Amniotic epithelial cell (primary cell): ENCODE data around the gene IRF5.

Experiments
- DNase-seq: peaks from one replicate; pipeline ENCODE4 v3.0.0-alpha.2; 2010; ENCODE audit warnings: low read depth

IRF5 gene

DNA sequence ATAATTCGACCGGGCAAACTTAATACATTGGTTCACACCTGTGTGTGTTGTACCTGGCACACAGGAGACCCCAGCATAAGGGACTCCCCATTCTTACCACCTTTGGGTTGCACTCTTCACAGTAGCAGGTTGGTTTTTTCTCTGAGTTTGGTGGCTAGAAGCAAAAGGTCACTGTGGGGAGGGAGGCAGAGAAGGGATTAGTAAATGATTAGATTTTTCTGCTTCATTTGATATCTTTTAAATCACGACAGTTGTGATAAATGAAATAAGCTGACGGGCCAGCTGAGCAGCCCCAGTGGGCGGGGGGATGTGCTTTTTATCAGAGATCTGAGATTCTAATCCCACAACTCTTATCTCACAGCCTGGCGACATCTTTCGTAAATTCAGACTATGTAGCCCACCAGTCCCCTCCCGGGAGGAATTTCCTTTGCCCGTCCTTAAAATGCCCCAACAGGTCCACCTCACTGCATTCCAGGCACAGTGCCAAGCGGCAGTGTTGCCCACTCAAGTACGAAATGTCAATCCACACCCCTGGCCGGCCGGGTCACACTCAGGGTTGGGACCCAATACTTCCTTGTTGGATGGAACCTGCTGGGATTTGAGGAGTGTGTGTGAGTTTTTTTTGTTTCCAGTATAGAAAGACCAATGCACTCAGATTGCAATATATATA, 16.7 kb upstream of the IRF5 start:
- no peak for DNase-seq

- DNase-seq, result no peak
Measured at GRCh38 chr7:128921866-128922440, 15.8 kb upstream of the IRF5 start.

- DNase-seq, result no peak
Measured at GRCh38 chr7:128922496-128923410, 15.0 kb upstream of the IRF5 start.

GRCh38 chr7:128923411-128923800, 14.3 kb upstream of the IRF5 start:
- DNase-seq, result no peak

GRCh38 chr7:128924707-128925588, 12.8 kb upstream of the IRF5 start:
- DNase-seq, result no peak

DNA sequence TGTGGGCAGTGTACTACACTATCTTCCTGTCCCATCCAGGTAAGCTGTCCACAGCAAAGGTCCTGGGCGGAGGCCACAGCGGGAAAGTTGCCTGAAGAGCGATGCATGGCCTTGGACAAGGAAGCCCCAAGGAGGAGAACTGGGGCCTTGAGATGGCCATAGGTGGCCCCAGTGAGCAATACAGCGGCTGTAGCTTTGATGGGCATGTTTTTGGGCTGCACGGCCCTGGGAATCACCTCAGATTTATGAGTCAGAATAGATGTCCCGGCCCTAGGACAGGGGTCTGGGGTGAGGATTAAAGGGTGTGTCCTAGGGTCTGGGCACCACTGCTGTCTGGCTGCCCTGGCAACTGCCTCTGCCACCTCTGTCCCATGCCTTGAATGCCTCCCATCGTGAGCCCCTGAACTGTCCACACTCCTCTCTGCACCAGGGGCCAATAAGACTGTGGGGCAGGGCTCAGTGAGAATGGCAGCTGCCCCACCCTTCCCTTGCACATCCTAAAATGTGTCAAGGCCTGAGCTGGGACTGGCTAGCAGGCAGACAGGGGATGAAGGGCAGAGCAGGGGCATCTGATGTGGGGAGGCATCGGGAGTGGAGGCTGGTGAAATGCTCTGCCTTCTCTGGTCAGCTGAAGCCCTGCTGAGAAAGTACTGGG, 9.4 kb upstream of the IRF5 start:
- no peak for DNase-seq

- DNase-seq, result no peak
Measured at GRCh38 chr7:128928882-128929788, 8.6 kb upstream of the IRF5 start.

GRCh38 chr7:128931190-128931798, 6.4 kb upstream of the IRF5 start:
- no peak for DNase-seq

- no peak for DNase-seq
Measured at GRCh38 chr7:128931965-128932861, 5.5 kb upstream of the IRF5 start.

DNA sequence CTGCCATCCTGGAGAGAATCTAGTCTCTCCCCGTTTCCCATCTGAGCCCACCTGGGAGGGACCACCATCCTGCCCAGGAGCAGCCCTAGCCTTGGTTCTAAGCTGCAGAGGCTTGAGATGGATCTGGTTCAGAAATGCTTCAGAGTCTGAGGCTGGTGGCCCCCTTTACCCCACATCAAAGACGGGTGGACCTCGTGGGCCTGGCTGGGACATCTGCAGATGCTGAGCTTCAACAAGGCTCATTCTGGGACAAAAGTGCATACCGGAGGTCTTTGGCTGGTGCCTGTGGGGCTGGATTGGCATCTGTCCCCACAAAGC, 4.9 kb upstream of the IRF5 start:
- no peak for DNase-seq

- no peak for DNase-seq
Measured at GRCh38 chr7:128933180-128933891, 4.4 kb upstream of the IRF5 start.

DNA sequence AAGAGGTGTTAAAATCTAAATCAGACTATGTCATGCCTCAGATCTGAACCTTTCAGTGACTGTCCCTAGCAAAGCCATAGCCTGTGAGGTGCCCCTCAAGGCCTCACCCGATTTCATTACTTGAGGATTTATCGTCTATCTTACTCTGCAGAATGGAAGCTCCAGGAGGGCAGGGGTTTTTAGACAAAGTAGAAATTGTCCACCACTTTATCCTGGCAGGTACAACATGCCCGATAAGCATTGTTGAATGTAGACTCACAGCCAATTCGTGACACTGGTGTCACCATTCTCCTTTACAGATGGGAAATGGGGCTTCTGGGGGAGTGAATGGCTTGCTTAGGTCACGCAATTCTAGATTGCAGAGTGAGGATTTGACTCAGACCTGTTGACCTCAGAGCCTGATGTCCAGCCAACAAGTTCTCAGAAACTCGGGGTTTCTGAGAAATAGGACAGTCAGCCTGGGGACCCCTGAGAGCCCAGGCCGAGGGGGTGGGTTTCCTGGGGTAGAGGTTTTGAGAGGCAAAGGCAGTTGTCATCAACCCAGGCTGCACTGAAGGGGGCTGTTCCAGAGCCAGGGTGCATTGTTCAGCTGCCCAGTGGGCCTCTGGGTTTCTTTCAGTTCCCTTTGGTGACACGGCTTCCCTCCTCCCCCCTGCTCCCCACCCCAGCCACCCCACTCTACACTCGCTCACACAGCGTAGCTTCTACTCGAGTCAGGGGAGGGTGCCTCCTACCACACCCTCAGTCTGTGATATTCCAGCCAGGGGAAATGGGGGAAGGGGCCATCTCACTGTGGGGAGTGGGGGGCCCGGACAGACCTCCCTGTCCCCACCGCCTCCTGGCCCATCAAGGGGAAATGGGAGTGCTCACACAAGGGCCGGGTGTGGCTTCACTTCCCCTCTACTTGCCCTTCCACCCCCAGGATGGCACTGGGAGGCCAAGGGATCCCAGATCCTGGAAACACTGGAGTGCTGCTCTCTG, 3.1 kb upstream of the IRF5 start:
- no peak for DNase-seq

DNA sequence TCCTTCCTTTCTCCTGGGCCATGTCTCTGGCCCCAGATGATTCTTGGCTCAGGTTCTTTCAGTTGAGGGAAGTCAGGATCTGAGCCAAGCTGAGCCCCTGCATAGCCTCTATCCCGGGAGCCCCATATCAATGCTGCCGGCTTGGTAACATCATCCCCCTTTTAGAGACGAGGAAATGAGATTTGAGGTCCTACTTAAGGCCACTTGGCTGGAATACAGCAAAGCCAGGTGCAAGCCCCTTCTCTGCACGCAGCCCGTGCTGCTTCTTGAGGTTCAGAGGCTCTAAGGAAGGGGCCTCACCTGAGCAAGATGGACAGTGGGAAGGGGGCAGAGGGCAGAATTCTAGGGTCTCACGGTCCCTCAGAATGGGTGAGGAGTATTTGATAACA, 2.4 kb upstream of the IRF5 start:
- DNase-seq, result no peak

DNA sequence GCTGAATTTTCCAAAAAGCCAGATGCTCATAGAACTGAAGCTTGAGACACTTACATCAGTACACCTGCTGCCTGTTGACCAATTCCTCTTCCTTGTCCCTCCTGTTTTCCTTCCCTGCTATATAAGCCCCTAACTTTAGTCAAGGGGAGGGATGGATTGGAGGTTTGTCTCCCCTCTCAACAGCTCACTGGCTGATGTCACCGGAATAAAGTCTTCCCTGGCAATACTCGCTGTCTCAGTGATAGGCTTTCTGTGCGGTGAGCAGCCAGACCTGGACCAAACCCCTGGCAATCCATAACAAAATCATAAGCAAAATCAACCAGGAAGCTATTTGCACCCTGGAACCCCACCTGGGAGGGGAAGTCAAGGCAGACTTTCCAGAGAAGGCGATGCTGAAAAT, 929 bp upstream of the IRF5 start:
- no peak for DNase-seq

DNA sequence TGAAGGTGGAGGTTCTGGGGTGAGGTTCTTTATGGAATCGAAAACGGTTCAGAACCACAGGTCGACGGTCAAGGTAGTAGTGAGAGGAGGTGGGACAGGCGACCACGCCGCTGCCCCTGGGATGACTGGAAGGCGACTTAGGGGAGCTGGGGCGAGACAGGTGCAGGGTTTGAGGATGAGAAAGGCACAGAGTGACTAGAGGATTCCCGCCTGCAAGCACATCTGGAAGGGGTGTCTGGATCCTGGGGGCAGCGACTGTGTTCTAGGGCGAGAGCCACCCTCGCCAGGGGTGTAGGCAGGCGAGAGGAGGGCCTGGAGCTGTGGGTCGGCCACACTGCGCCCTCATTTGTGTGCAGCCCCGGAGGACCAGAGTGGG, 468 bp upstream of the IRF5 start:
- DNase-seq, result no peak

DNA sequence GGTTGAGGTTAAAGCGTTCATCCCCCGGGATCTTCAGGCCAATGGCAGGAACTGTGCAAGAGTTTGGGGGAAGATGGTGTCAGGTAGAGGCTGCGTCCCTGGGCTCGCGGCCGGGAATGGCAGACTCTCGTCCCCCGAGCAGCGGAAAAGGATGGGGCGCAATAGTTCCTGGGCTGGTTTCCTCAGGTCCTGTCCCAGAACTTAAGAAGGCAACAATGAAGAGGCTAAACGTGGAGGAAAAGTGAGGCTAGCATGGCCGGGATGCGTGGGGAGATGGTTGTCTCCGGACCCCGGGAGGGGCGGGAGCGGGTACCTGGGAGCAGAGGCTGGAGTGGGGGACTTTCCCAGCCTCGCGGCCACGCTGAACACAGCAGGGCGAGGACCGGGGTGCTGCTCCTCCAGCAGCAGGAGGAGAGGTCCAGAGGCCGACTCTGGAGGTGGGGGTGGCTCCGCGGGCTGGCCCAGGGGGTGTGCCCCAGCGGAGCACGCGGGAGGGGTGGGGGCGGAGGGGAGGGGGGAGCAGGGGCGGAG, 882 bp downstream of the IRF5 start:
- no peak for DNase-seq
